ENCODE data around the gene NSD2.
"Not testable (repeated sequence)": the region's sequence is repeated elsewhere in the genome, so short reads cannot be mapped to it uniquely, and the experiment has no call there.

- TF ChIP-seq, protein P1, sequence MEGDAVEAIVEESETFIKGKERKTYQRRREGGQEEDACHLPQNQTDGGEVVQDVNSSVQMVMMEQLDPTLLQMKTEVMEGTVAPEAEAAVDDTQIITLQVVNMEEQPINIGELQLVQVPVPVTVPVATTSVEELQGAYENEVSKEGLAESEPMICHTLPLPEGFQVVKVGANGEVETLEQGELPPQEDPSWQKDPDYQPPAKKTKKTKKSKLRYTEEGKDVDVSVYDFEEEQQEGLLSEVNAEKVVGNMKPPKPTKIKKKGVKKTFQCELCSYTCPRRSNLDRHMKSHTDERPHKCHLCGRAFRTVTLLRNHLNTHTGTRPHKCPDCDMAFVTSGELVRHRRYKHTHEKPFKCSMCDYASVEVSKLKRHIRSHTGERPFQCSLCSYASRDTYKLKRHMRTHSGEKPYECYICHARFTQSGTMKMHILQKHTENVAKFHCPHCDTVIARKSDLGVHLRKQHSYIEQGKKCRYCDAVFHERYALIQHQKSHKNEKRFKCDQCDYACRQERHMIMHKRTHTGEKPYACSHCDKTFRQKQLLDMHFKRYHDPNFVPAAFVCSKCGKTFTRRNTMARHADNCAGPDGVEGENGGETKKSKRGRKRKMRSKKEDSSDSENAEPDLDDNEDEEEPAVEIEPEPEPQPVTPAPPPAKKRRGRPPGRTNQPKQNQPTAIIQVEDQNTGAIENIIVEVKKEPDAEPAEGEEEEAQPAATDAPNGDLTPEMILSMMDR (IDR thresholded peaks at IDR 0.05; ENCODE audit: poor library complexity, severe bottlenecking): not testable (repeated sequence)
- TF ChIP-seq MXI1 (conservative IDR thresholded peaks at IDR 0.05; ENCODE audit: poor library complexity, severe bottlenecking); EP300 (conservative IDR thresholded peaks at IDR 0.05; ENCODE audit: poor library complexity, severe bottlenecking); TAF1 (IDR thresholded peaks at IDR 0.05; ENCODE audit: low read depth); POLR2AphosphoS5 (IDR thresholded peaks at IDR 0.05): not testable (repeated sequence)
These were observed 132.2 kb downstream of the NSD2 start for GRCh38 chr4:2003361-2003760.
